H7 (cell line): ENCODE measurements around the gene COQ8A. TPM values are rescaled to one million over a fixed set of nuclear protein-coding genes. Genes with fewer than 3 reads are reported as not detected.
"Not testable (repeated sequence)": the region's sequence is repeated elsewhere in the genome, so short reads cannot be mapped to it uniquely, and the experiment has no call there.

Source experiments
- DNase-seq: peaks from one replicate; pipeline ENCODE4 v3.0.0; 2012
- H3K27me3 ChIP-seq: 2 replicates; pipeline ENCODE4 v1.6.0; 2011; ENCODE audit warnings: mild to moderate bottlenecking, low read length; ENCODE audit not compliant: control insufficient read depth, insufficient read depth
- H3K36me3 ChIP-seq: replicated peaks from 2 replicates; pipeline ENCODE4 v1.5.1; 2011; ENCODE audit warnings: low read length; ENCODE audit not compliant: control insufficient read depth, insufficient read depth
- H3K4me3 ChIP-seq: 2 replicates; pipeline ENCODE4 v1.5.1; 2011; ENCODE audit warnings: low read depth, mild to moderate bottlenecking, control low read depth, low read length, moderate library complexity; ENCODE audit not compliant: insufficient read depth
- total RNA-seq: library from RNA; depleted of rRNA; stranded (reverse); fragments of >200 nt; shearing (Covaris generic); gene quantifications from 2 replicates; pipeline ENCODE4 v1.2.3, GENCODE V29; 2014

Gene COQ8A
- total RNA-seq, 1 experiment from 2014 or later, result 35.8 TPM

DNA sequence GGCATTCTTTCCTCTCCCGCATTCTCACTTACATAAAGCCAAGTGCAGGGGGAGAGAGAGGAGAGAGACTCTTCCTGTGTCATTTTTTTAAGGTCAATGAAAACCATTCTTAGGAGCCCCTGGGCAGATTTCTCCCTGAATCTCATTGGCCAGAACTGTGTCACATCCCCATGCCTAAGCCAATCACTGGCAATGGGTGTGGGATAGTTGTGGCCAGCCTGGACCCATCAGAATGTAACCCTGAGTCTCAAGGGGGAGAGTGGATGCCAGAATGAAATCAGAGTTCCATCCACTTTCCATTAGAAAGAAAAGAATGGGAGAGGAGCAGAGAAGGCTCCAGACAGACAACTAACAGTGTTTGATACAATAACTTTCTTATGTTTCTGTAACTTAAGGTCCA, 31.2 kb upstream of the COQ8A start:
- Histone ChIP-seq H3K27me3 (no peaks in the 10 kb centered on the region), H3K4me3 (no peak overlapping the region), H3K36me3 (no peaks in the 10 kb centered on the region)
- peak; percentile 45 for DNase-seq

DNA sequence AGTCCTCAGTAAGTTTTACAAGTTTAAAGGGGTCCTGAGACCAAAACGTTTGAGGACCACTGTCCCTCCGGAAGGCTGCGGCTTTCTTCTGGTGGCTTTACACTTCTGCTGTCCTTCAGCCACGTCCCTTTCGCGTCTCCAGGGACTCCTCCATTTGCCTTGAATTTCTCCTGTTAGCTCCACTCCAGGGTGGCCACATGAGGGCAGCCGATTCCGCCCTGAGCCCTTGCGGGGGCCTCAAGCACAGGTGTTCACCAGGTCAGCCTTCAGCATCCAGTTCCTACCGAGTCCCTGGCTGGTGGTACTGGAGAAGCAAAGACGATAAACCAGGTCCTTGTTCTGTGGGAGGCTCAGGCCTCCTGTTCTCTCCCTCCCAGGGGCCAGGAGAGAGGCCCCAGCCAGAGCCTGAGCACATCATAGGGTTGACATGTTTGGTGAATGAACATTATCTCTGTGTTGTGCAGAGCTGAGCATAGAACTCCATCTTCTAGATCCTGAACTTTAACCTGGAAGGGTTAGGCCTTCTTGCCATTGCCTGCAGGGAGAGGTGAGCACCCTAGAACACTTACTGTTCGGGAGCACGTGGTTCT, 27.4 kb upstream of the COQ8A start:
- H3K27me3 ChIP-seq, result no peaks in the 10 kb centered on the region
- no peak overlapping the region for H3K4me3 ChIP-seq
- no peaks in the 10 kb centered on the region for H3K36me3 ChIP-seq
- DNase-seq, result peak; percentile 90

DNA sequence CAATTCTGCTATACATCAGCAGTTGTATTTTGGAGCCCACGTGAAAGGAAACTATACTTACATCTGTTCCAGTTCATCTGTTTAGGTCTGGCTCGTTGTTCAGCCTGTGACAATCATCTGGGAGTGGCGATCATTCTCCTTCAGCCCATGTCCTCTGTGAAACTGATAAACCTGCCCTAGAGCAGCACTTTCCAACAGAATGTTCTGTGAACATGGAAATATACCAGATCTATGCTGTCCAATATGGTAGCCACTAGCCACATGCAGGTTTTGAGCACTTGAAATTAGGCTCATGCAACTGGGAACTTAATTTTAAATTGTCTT, 24.5 kb upstream of the COQ8A start:
- H3K36me3 ChIP-seq, result no peaks in the 10 kb centered on the region
- H3K4me3 ChIP-seq, result no peak overlapping the region
- H3K27me3 ChIP-seq, result no peaks in the 10 kb centered on the region
- DNase-seq, result no peak

DNA sequence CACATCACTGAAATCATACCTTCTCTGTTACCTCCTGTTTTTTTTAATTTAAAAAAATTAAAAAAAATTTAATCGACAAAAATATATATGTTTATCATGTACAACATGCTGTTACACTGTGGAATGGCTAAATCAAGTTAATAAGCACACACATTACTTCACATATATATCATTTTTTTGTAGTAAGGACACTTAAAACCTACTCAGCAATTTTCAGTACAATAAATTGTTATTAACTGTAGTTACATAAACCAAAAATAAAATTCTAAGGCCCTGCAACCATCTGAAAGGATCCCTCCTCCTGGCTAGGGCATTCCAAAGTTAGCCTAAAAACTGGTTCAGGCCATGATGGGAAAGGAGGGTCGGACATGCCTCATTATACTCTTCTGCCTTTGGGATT, 23.6 kb upstream of the COQ8A start:
- Histone ChIP-seq H3K27me3 (no peaks in the 10 kb centered on the region), H3K36me3 (no peaks in the 10 kb centered on the region), H3K4me3 (no peak overlapping the region)
- no peak for DNase-seq

DNA sequence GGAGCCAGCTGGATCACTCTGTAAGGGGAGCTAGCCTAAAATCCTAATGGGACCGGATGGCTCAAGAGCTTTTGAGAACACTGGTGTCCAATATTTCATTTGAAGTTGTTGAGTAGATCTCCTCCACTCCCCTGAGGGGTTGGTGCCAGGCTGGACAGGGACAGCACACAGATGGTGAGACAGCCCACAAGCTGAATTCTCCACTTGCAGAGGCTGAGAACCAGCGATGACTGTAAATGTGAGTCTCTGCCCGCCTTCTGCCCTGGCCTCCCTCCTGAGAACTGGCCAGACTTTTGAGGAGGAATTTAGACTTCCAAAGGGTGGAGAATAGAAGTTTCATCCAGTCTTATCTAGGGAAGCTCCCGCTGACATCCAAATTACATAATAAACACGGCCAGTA, 20.5 kb upstream of the COQ8A start:
- no peak for DNase-seq
- Histone ChIP-seq H3K27me3 (no peaks in the 10 kb centered on the region), H3K4me3 (no peak overlapping the region), H3K36me3 (no peaks in the 10 kb centered on the region)

DNA sequence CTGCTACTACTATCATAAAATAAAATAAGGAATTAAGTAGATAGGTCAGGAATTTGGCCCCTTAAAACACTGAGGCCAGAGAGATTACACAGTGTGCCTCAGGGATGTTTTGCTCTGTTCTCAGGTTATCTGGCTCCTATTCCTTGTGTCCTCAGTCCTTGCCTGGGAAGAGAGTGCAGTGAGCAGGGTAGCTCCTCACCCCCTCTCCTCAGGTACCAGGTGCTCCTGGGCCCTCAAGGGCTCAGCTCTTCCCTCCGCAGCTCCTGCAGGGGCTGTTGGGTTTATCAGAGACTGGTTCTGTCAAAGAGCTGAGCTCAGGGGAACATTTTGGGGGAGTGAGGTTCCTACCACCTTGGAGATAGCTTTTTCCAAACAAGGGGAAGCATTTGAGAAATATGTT, 20.1 kb upstream of the COQ8A start:
- DNase-seq, result no peak
- Histone ChIP-seq H3K36me3 (no peaks in the 10 kb centered on the region), H3K4me3 (no peak overlapping the region), H3K27me3 (no peaks in the 10 kb centered on the region)

DNA sequence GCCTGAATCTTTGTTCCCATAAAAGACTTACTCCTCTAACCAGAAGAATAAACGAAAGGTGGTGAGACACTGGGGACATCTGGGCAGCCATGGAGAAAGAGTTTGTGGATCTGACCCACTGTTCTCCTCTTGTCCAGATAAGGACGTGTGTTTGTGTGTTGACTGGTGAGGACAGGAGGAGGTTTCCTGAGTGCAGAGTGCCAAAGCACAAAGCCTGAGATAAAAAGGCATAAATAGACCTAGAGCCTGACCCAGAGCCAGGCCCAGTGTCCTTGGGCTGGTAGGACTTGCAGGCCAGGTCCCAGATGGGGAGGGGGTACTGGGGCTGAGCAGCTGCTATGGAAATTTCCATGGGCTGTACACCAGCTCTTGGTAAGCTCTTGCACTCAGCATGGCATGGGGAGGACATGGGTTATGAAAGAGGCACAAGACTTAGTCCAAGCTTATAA, 19.6 kb upstream of the COQ8A start:
- H3K4me3 ChIP-seq, result no peak overlapping the region
- no peaks in the 10 kb centered on the region for H3K27me3 ChIP-seq
- no peaks in the 10 kb centered on the region for H3K36me3 ChIP-seq
- no peak for DNase-seq

DNA sequence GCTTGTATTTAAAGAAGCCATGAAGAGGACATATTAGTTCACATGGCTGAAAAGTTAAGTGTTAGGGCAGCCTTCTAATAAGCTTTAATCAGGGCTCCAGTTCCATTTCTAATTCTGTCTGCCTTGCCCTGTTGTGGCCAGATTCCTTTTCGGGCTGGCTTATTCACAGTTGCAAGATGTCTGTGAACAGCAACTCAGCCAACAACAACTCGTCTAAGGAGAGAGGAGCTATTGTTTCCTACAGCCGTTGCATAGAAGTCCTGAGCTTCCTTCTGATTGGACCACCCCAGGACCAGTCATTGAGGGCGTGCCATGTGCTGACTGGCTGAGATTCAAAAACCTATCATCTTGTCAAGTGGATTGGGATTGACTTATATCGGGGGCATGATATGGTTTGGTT, 18.6 kb upstream of the COQ8A start:
- DNase-seq, result no peak
- Histone ChIP-seq H3K27me3 (no peaks in the 10 kb centered on the region), H3K4me3 (no peak overlapping the region), H3K36me3 (no peaks in the 10 kb centered on the region)

DNA sequence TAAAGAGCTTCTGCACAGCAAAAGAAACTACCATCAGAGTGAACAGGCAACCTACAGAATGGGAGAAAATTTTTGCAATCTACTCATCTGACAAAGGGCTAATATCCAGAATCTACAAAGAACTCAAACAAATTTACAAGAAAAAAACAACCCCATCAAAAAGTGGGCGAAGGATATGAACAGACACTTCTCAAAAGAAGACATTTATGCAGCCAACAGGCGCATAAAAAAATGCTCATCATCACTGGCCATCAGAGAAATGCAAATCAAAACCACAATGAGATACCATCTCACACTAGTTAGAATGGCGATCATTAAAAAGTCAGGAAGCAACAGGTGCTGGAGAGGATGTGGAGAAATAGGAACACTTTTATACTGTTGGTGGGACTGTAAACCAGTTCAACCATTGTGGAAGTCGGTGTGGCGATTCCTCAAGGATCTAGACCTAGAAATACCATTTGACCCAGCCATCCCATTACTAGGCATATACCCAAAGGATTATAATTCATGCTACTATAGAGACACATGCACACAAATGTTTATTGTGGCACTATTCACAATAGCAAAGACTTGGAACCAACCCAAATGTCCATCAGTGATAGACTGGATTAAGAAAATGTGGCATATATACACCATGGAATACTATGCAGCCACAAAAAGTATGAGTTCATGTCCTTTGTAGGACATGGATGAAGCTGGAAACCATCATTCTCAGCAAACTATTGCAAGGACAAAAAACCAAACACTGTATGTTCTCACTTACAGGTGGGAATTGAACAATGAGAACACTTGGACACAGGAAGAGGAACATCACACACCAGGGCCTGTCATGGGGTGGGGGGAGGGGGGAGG, 10.6 kb upstream of the COQ8A start:
- H3K27me3 ChIP-seq, DNase-seq, H3K36me3 ChIP-seq, H3K4me3 ChIP-seq: not testable (repeated sequence)

DNA sequence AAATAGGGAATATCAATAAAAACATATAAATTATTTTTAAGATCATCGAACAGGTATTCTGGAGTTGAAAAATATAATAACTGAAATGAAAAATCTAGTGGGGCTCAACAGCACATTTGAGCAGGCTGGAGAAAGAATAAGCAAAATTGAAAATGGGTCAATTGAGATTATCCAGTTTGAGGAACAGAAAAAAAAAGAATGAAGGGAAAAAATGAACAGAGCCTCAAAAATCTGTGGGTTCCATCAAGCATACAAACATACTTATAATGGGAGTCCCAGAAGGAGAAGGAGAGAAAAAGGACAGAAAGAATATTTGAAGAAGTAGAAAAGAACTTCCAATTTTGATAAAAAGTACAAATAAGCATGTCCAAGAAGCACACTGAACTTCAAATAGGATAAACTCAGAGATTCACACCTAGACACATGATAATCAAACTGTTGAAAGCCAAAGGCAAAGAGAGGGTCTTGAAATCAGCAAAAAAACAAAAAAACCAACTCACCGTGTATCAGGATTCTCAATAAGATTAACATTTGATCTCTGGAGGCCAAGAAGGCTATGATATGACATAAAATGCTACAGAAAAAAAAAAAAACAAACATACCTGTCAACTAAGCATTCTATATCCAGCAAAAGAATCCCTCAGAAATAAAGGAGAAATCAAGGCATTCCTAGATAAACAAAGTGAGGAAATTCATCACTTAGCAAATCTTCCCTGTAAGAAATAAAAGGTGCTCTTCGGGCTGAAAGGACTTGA, 5.4 kb upstream of the COQ8A start:
- Histone ChIP-seq H3K36me3 (no peaks in the 10 kb centered on the region), H3K27me3 (no peaks in the 10 kb centered on the region), H3K4me3 (no peak overlapping the region)
- DNase-seq, result no peak

DNA sequence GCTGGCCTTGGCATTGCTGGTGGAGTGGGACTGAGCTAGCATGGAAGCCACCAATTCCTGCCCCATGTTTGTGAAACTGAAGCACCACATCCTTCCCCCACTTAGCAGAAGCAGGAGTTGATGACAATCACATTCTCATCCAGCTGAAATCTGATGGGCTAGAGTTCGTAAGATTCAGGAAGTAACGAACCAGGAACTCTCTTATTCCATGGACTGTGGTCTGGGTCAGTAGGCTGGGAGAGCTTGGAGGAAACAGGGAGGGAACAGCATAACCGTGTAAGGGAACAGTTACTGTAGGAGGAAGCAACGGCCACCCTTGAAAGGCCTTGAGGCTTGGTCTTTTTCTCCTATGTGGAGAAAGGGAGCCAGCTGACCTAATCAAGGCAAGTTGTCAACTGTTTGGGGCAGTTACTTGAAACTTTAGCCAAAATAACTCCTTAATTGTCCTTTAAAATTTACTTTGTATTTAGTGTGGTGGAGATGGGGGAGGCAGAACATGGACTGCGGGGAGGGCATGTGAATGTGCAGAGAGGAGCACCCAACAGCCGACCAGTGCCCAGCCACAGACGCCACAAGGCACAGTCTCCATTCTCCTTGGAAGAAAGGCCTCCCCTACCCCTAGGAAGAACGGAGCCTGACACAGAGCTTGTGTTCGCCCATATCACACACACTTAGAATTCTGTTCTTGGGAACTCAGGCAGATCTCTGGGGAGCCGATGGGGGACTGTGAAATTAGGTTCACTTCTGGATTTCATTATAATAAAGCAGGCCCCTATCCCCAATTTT, 2.0 kb upstream of the COQ8A start:
- H3K27me3 ChIP-seq, result peaks cover 8% of the 10 kb centered on the region
- no peak overlapping the region for H3K4me3 ChIP-seq
- H3K36me3 ChIP-seq, result no peaks in the 10 kb centered on the region
- DNase-seq, result no peak

DNA sequence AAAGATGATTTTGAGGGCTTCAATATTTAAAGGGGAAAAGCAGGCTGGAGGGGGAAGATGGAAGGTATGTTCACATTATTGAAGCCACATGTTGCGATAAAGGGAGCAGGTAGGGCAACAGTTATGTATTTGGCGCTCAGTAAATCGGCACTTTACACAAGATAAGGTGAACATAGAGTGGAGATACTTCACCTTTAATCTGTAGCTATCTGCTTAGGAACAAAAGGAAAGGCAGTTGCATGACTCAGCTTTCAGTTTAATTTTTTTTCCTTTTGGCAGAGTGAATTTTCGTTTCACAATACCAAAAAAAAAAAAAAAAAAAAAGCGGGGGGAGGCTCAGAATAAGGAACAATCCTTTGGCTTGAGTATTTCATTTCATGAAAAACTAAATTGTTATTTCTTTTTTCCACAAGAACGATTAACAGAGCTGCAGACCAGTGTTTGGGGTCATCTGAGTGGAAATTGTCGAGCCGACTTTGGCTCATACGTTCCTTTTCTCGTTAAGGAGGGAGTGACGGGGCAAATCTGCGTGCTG, 1.1 kb upstream of the COQ8A start:
- Histone ChIP-seq H3K36me3 (no peaks in the 10 kb centered on the region), H3K27me3 (peaks cover 8% of the 10 kb centered on the region), H3K4me3 (peak overlapping the region; percentile 68)
- no peak for DNase-seq

DNA sequence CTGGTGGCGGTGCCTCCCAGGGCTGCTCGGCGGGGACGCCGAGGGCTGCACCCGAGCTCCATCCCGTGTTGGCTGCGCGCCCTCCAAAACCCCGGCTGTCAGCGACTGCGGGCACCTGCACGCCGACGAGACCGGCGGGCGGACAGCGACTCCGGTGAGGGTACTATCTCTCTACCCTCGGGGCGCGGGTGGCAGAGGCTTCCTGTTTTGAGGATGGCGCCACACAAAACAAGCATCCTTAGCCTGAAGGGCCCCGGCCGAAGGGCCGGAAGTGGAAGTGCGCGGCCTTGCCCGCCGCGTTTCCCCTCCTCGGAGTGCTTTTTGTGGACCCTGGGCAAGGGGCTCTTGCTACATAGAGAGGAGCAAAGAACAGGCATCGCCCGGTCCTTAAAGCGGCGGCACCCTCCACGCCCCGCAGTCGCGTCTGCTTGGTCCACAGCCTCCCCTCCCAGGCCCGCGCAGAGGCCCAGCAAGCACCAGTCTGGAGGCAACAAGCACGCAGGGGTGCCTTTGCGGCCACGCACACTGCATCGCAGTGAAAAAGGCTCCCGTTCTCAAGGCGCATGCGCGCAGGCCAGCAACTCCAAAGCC, 561 bp upstream of the COQ8A start:
- H3K36me3 ChIP-seq, result no peaks in the 10 kb centered on the region
- H3K4me3 ChIP-seq, result peak overlapping the region; percentile 68
- DNase-seq, result peak; percentile 84
- peaks cover 8% of the 10 kb centered on the region for H3K27me3 ChIP-seq

DNA sequence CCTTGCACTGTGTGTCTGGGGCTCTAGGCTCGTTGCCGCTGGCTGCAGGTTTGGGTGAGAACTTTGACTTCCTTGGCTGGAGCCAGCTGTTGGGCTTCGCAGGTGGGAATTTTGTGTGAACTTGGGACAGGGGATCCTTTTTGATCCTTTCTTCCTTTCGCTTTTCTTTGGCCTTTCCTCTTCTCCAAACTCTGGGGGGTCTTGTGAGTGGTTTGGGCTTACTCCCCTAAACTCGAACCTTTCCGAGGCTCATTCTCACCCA, 643 bp downstream of the COQ8A start:
- H3K36me3 ChIP-seq, result no peaks in the 10 kb centered on the region
- H3K27me3 ChIP-seq, result peaks cover 8% of the 10 kb centered on the region
- no peak for DNase-seq
- peak overlapping the region; percentile 77 for H3K4me3 ChIP-seq
